Measurements from ENCODE around the gene STK24. TPM values are rescaled to one million over a fixed set of nuclear protein-coding genes. Genes with fewer than 3 reads are reported as not detected.
A peak's percentile ranks its signal among the peaks of the same experiment; 100 is the strongest.

The STK24 gene
- total RNA-seq, 1 donor: 82.2 TPM

DNA sequence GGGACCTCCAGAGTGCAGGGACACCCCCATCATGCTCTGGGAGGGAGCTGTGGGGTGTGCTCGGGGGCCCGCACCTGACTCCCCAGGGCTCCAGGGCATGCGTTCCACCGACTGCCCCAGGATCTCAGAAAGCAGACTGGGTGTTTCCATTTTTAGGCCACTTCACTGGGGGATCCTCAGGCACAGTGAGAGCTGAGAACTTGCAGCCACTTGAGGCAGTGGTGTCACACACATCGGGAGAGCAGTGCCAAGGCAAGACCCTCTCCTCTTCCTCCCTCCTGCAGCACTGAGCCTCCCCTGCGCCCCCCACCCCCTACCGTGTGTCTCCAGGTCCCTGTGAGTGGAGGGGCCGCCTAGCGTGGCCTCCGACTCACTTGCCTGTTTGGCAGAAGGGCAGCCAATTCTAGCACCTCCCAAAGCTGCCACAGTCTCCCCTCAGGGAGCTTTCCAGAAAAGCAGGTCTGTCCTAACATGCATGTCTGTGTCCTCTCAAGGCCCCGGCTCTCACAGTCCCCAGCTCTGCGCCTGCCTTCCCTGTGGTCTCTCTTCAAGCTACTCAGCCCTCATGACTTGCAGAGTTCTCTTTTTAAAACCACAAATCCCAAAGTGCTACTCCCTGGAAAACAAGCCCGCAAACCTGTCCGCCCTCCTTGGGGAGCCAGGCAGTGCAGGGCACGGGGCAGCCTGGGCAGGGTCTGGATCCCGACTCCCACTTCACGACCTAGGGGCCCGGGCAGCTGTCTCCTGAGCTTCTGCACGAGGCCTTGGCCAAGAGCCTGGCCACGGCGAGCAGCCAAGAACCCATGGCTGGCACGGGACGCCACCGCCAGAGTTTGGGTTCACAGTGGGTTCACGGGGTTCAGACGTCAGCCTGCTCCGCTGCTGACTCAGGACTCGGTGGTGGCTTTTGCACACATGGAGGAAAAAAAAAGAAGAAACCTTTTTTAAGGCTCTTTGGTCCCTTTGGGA is 94.1 kb downstream of the STK24 start:
- peak overlapping the region; percentile 37 for H3K4me3 ChIP-seq (ENCODE audit: insufficient read depth, low read length)
- peaks cover 90% of the 10 kb centered on the region for H3K79me2 ChIP-seq (ENCODE audit: insufficient read depth, low read length)
- TF ChIP-seq, protein P1, sequence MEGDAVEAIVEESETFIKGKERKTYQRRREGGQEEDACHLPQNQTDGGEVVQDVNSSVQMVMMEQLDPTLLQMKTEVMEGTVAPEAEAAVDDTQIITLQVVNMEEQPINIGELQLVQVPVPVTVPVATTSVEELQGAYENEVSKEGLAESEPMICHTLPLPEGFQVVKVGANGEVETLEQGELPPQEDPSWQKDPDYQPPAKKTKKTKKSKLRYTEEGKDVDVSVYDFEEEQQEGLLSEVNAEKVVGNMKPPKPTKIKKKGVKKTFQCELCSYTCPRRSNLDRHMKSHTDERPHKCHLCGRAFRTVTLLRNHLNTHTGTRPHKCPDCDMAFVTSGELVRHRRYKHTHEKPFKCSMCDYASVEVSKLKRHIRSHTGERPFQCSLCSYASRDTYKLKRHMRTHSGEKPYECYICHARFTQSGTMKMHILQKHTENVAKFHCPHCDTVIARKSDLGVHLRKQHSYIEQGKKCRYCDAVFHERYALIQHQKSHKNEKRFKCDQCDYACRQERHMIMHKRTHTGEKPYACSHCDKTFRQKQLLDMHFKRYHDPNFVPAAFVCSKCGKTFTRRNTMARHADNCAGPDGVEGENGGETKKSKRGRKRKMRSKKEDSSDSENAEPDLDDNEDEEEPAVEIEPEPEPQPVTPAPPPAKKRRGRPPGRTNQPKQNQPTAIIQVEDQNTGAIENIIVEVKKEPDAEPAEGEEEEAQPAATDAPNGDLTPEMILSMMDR (IDR thresholded peaks at IDR 0.05; ENCODE audit: extremely low read depth, low read depth, low read length): peak; percentile 24
- H3K9me3 ChIP-seq (ENCODE audit: low read depth, low read length): no peaks in the 10 kb centered on the region
- peak overlapping the region; percentile 70 for H3K4me2 ChIP-seq (ENCODE audit: insufficient read depth, low read length)
- no peaks in the 10 kb centered on the region for H3K36me3 ChIP-seq (ENCODE audit: insufficient read depth, low read length)
- H3K27ac ChIP-seq (ENCODE audit: low read depth, low read length): peak overlapping the region; percentile 99
- H3K4me1 ChIP-seq (ENCODE audit: insufficient read depth, low read length): peaks cover 66% of the 10 kb centered on the region
- DNase-seq (ENCODE audit: insufficient read length, low spot score, missing footprints): peak; percentile 95
- H2AFZ ChIP-seq (ENCODE audit: low read length): no peak overlapping the region
- no peaks in the 10 kb centered on the region for H3K27me3 ChIP-seq (ENCODE audit: insufficient read depth, low read length)
- peaks cover 16% of the 10 kb centered on the region for H4K20me1 ChIP-seq (ENCODE audit: insufficient read depth, low read length)

DNA sequence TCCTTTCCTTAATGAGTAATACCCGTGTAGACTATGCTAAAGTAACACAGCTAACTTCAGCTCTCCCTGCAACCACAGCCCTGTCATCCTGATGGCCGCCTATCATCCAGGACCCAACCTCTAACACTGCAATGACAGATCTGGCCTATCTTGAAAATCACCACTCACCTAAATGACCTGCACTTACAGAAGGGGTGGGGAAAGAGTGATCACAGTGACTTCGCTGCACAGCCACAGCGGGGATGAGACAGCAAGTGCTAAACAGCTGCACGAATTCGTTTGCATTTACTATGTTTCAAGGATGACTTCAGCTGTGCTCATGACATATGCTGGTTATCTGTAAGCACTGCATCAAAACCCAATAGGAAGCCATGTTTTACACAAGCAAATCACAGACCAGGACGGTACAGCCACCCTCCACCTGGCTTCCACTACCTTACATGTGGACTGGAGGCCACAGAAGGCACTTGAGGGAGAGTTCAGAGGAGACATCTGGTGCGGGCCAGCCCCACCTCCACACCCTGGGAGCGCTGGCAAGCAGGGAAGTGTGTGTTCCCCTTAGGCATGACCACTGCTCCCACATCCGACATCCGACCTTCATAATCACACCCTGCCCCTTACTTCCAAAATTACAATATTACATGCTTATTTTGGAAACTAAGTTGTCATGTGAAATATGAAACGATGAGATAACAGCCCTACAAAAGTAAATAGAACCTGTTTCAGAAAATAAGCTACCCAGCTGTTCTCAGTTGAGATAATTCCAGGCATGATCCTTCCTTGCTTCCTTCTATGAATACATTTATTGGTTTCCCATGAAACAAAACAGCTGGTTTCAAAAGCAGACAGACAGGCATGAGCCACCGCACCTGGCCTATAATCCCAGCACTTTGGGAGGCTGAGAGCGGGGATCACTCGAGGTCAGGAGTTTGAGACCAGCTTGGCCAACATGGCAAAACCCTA is 95.7 kb downstream of the STK24 start:
- Histone ChIP-seq H2AFZ (ENCODE audit: low read length) (no peak overlapping the region), H3K27me3 (ENCODE audit: insufficient read depth, low read length) (no peaks in the 10 kb centered on the region), H3K4me1 (ENCODE audit: insufficient read depth, low read length) (peaks cover 64% of the 10 kb centered on the region), H3K4me3 (ENCODE audit: insufficient read depth, low read length) (no peak overlapping the region), H3K9me3 (ENCODE audit: low read depth, low read length) (no peaks in the 10 kb centered on the region), H3K27ac (ENCODE audit: low read depth, low read length) (peak overlapping the region; percentile 99), H4K20me1 (ENCODE audit: insufficient read depth, low read length) (peaks cover 11% of the 10 kb centered on the region), H3K79me2 (ENCODE audit: insufficient read depth, low read length) (peaks cover 89% of the 10 kb centered on the region), H3K36me3 (ENCODE audit: insufficient read depth, low read length) (no peaks in the 10 kb centered on the region), H3K4me2 (ENCODE audit: insufficient read depth, low read length) (no peak overlapping the region)
- no peak for DNase-seq (ENCODE audit: insufficient read length, low spot score, missing footprints)
- TF ChIP-seq, protein P1 (IDR thresholded peaks at IDR 0.05; ENCODE audit: extremely low read depth, low read depth, low read length): no peak

DNA sequence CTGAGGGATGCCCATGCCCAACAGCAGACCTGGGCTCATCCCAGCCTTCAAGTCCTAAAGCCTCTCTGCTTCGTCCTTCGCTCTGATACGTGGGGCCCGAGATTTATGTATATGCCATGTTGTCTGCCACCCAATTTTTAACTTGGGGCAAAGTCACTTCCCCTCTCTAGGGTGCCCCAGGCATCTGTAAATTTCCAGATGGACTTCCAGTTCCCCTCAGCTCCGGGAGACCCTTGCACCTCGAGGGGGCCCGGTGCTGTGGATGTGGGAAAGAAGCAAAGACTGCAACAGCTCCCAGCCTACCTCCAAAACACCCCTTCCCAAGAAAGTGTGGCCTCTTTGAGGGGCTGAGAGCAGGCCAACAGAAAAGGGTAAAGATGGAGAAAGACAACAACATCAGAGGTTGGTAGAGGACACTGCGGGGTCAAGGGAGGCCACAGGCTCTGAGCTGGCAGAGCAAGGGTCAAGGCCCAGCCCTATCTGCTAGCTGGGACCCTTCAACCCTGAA is 97.4 kb downstream of the STK24 start:
- H2AFZ ChIP-seq (ENCODE audit: low read length): no peak overlapping the region
- H3K27me3 ChIP-seq (ENCODE audit: insufficient read depth, low read length): no peaks in the 10 kb centered on the region
- peaks cover 58% of the 10 kb centered on the region for H3K4me1 ChIP-seq (ENCODE audit: insufficient read depth, low read length)
- peaks cover 3% of the 10 kb centered on the region for H3K36me3 ChIP-seq (ENCODE audit: insufficient read depth, low read length)
- H3K27ac ChIP-seq (ENCODE audit: low read depth, low read length): peak overlapping the region; percentile 18
- peaks cover 5% of the 10 kb centered on the region for H4K20me1 ChIP-seq (ENCODE audit: insufficient read depth, low read length)
- TF ChIP-seq, protein P1 (IDR thresholded peaks at IDR 0.05; ENCODE audit: extremely low read depth, low read depth, low read length): no peak
- H3K4me3 ChIP-seq (ENCODE audit: insufficient read depth, low read length): no peak overlapping the region
- no peak for DNase-seq (ENCODE audit: insufficient read length, low spot score, missing footprints)
- peaks cover 88% of the 10 kb centered on the region for H3K79me2 ChIP-seq (ENCODE audit: insufficient read depth, low read length)
- H3K9me3 ChIP-seq (ENCODE audit: low read depth, low read length): no peaks in the 10 kb centered on the region
- no peak overlapping the region for H3K4me2 ChIP-seq (ENCODE audit: insufficient read depth, low read length)

Data from osteoblast (primary cell).